Activated T-helper 2 cell treated with anti-CD3 and anti-CD28 coated beads, Interferon-gamma antibody, Interleukin-2, Interleukin-4, amounts not matched to agents 10 μg/mL and 5 μg/mL and 100 μg/mL, durations not matched to agents 14 hours and 24 hours and 36 hours (primary cell): Measurements from ENCODE around the gene MFAP5. TPM values are rescaled to one million over a fixed set of nuclear protein-coding genes. Genes with fewer than 3 reads are reported as not detected.

Experiments used
- DNase-seq: peaks from one replicate; pipeline ENCODE4 v3.0.0; 2021; ENCODE audit warnings: low spot score
- H3K27ac Mint-ChIP-seq: one replicate; pipeline ENCODE4 v1.8.0; 2021; ENCODE audit warnings: mixed read lengths
- H3K27me3 Mint-ChIP-seq: one replicate; pipeline ENCODE4 v1.8.0; 2021; ENCODE audit warnings: low read depth, mixed read lengths
- H3K36me3 Mint-ChIP-seq: one replicate; pipeline ENCODE4 v1.8.0; 2021; ENCODE audit warnings: low read depth, mixed read lengths
- H3K4me1 Mint-ChIP-seq: one replicate; pipeline ENCODE4 v1.8.0; 2021; ENCODE audit warnings: low read depth, mixed read lengths
- H3K4me3 Mint-ChIP-seq: one replicate; pipeline ENCODE4 v1.8.0; 2021; ENCODE audit warnings: low read depth, mild to moderate bottlenecking, moderate library complexity, mixed read lengths
- H3K9me3 Mint-ChIP-seq: one replicate; pipeline ENCODE4 v1.8.0; 2021; ENCODE audit warnings: mixed read lengths
- intact Hi-C: fragments of 100-400 bp; cut with micrococcal nuclease; formaldehyde crosslinking; loops from one replicate; pipeline ENCODE4 v1.15.1; 2023
- total RNA-seq: library from RNA; stranded (reverse); gene quantifications from 2 replicates; pipeline ENCODE4 v1.2.3, GENCODE V29; 2022

MFAP5 gene
- total RNA-seq, 1 donor from 2014 or later, result not detected

DNA sequence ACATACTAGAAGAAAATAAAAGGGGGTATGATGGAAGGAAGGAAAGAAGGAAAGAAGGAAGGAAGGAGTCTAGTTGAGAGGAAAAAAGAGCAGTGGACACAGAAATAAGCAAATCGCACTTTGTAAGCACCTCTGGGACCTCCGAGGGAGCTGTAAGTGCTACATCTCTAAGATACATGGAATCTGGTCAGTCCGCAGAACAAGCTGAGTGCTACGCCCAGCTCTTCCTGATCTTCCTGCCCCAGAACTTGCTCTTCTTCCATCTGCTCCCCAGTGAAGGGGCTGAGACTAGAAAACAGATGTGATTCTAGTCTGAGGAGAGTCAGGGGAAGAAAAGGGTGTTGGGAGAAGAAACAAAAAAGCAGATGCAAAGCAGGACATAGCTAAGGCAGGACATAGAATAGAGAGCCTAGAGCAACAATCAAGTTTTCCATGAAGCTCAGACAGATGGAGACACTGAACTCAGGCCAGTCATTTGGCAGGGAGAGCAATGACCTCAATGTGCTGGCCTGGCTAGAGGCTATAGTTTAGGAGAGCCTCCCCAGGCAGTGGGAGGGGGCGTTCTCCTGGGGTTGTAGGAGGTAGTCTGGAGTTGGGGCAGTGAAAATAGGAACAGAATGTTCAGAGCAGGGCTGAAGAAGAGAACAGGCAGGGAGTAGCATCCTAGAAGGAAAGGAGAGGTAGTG lies 1.7 kb upstream of the MFAP5 start:
- Mint-ChIP-seq H3K27me3 (peaks cover 20% of the 10 kb centered on the region), H3K4me3 (no peak overlapping the region), H3K27ac (no peak overlapping the region), H3K9me3 (no peaks in the 10 kb centered on the region), H3K36me3 (no peaks in the 10 kb centered on the region), H3K4me1 (no peaks in the 10 kb centered on the region)
- no peak for DNase-seq
- intact Hi-C loops, result no loop called here

DNA sequence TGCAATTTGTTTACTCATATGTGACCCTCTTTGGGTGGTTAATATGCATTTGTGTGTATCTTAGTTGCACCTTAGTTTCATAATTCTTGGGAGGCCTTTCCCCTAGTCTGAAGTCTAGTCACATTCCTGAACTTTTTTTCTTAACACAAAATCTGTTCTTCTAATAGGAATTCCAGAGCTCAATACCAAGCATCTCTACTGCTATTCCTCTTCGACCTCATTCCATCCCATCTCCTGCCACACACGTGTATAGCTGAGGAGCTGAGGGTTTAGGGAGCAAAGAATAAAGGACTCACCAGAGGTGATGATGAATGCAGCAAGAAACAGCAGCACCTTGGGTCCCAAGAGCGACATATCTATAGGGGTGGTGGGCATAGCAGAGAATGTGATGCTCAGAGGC lies 875 bp downstream of the MFAP5 start:
- no peaks in the 10 kb centered on the region for H3K4me1 Mint-ChIP-seq
- no peaks in the 10 kb centered on the region for H3K9me3 Mint-ChIP-seq
- no peak overlapping the region for H3K27ac Mint-ChIP-seq
- intact Hi-C loops, result no loop called here
- H3K27me3 Mint-ChIP-seq, result peaks cover 18% of the 10 kb centered on the region
- H3K4me3 Mint-ChIP-seq, result no peak overlapping the region
- no peak for DNase-seq
- H3K36me3 Mint-ChIP-seq, result no peaks in the 10 kb centered on the region

DNA sequence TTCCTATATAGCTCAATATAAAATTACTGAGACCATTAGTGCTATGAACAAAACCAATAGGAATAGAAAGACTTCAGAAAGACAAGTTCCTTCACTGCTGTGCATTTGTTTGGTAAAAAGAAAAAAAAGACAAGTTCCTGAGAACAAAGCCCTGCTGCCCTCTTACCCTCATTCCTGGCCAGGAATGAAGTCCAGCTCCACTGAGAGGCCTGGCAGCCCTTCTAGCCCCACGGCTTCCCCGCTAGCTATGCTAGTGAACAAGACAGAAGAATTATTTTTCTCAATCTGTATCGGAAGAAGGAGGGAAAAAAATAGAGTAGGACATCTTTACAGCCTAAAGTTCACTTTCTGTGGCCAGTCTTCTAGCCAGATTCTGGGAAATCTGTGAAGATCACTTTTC lies 1.6 kb downstream of the MFAP5 start:
- H3K4me1 Mint-ChIP-seq, result no peaks in the 10 kb centered on the region
- H3K27me3 Mint-ChIP-seq, result peaks cover 18% of the 10 kb centered on the region
- H3K4me3 Mint-ChIP-seq, result no peak overlapping the region
- DNase-seq, result no peak
- no peak overlapping the region for H3K27ac Mint-ChIP-seq
- H3K9me3 Mint-ChIP-seq, result no peaks in the 10 kb centered on the region
- intact Hi-C loops, result no loop called here
- H3K36me3 Mint-ChIP-seq, result no peaks in the 10 kb centered on the region

- no peaks in the 10 kb centered on the region for H3K4me1 Mint-ChIP-seq
- no peaks in the 10 kb centered on the region for H3K9me3 Mint-ChIP-seq
- no peaks in the 10 kb centered on the region for H3K36me3 Mint-ChIP-seq
- H3K4me3 Mint-ChIP-seq, result no peak overlapping the region
- H3K27ac Mint-ChIP-seq, result no peak overlapping the region
- intact Hi-C loops, result loop anchor here (10.0 kb wide), 1 partner anchor 114 kb away; the partner anchor contains the start of gene CLEC4E
- peaks cover 16% of the 10 kb centered on the region for H3K27me3 Mint-ChIP-seq
- DNase-seq, result no peak
Measured at GRCh38 chr12:8658346-8658745, 4.3 kb downstream of the MFAP5 start.

DNA sequence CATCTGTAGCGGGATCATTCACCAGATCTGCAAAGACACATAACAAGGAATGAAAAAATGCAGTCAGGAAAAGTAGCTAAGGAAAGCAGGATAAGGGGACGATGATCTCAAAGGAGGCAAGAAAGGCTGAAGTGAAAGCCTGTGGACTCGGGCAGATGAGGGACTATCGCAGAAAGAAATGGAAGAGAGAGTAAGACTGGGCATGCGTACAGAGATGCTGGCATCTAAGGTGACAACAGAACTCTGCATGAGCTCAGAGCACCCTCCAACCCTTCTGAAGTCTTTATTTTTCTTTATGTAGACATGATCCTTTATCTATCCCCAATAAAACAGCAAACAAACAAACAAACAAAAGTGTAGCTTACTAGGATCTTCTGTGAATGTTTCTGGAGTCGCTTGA lies 7.2 kb downstream of the MFAP5 start:
- DNase-seq, result no peak
- H3K36me3 Mint-ChIP-seq, result no peaks in the 10 kb centered on the region
- no peaks in the 10 kb centered on the region for H3K9me3 Mint-ChIP-seq
- H3K27me3 Mint-ChIP-seq, result peaks cover 32% of the 10 kb centered on the region
- H3K27ac Mint-ChIP-seq, result no peak overlapping the region
- no peak overlapping the region for H3K4me3 Mint-ChIP-seq
- intact Hi-C loops, result loop anchor here (10.0 kb wide), 1 partner anchor 111 kb away; the partner anchor contains the start of gene CLEC4E
- H3K4me1 Mint-ChIP-seq, result no peaks in the 10 kb centered on the region

GRCh38 chr12:8648576-8649205 lies 13.9 kb downstream of the MFAP5 start:
- peaks cover 56% of the 10 kb centered on the region for H3K27me3 Mint-ChIP-seq

GRCh38 chr12:8647968-8648367 lies 14.7 kb downstream of the MFAP5 start:
- Mint-ChIP-seq H3K9me3 (no peaks in the 10 kb centered on the region), H3K4me1 (peaks cover 35% of the 10 kb centered on the region), H3K4me3 (no peak overlapping the region), H3K36me3 (no peaks in the 10 kb centered on the region), H3K27ac (no peak overlapping the region), H3K27me3 (peaks cover 54% of the 10 kb centered on the region)
- no peak for DNase-seq
- intact Hi-C loops, result loop anchor here (1.0 to 5.0 kb wide), 5 partner anchors 156 to 594 kb away; no protein-coding TSS in a partner anchor

More at GRCh38 chr12:8648576-8649205, 13.9 kb downstream of the MFAP5 start:
- Mint-ChIP-seq H3K27ac (no peak overlapping the region), H3K9me3 (no peaks in the 10 kb centered on the region), H3K4me3 (no peak overlapping the region), H3K36me3 (no peaks in the 10 kb centered on the region), H3K4me1 (peaks cover 34% of the 10 kb centered on the region)
- intact Hi-C loops, result loop anchor here (1.0 to 5.0 kb wide), 5 partner anchors 156 to 594 kb away; no protein-coding TSS in a partner anchor
- DNase-seq, result peak; percentile 60

GRCh38 chr12:8644345-8645248 lies 18.0 kb downstream of the MFAP5 start:
- Mint-ChIP-seq H3K9me3 (no peaks in the 10 kb centered on the region), H3K27ac (peak overlapping the region; percentile 34), H3K4me1 (peaks cover 35% of the 10 kb centered on the region), H3K36me3 (no peaks in the 10 kb centered on the region), H3K27me3 (peaks cover 41% of the 10 kb centered on the region), H3K4me3 (peak overlapping the region; percentile 31)
- intact Hi-C loops, result loop anchor here (5.0 kb wide), 3 partner anchors 152 to 598 kb away; no protein-coding TSS in a partner anchor
- peak; percentile 46 for DNase-seq

- Mint-ChIP-seq H3K27me3 (peaks cover 45% of the 10 kb centered on the region), H3K27ac (no peak overlapping the region), H3K4me3 (no peak overlapping the region), H3K9me3 (no peaks in the 10 kb centered on the region), H3K4me1 (peaks cover 20% of the 10 kb centered on the region), H3K36me3 (no peaks in the 10 kb centered on the region)
- intact Hi-C loops, result no loop called here
- DNase-seq, result no peak
Measured at GRCh38 chr12:8642775-8643174, 19.9 kb downstream of the MFAP5 start.

DNA sequence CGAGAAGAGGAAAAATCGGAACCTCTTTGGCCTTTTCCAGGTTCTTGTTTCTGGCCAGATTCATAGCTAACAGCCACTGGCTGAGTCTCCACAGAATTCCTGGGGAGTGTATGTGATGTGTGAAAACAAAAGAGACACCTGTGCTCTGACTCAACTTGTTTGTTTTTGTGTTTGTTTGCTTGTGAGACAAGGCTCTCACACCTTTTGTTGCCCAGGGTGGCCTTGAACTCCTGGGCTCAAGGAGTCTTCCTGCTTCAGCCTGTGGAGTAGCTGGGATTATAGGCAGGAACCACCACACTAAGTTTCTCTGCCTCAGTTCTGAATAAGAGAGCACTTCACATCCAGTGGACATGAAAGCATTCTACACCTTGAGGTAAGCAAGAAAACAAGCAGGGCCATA lies 22.7 kb downstream of the MFAP5 start:
- intact Hi-C loops, result no loop called here
- Mint-ChIP-seq H3K36me3 (no peaks in the 10 kb centered on the region), H3K4me1 (peaks cover 14% of the 10 kb centered on the region), H3K27me3 (peaks cover 47% of the 10 kb centered on the region), H3K9me3 (no peaks in the 10 kb centered on the region), H3K27ac (no peak overlapping the region), H3K4me3 (no peak overlapping the region)
- no peak for DNase-seq

DNA sequence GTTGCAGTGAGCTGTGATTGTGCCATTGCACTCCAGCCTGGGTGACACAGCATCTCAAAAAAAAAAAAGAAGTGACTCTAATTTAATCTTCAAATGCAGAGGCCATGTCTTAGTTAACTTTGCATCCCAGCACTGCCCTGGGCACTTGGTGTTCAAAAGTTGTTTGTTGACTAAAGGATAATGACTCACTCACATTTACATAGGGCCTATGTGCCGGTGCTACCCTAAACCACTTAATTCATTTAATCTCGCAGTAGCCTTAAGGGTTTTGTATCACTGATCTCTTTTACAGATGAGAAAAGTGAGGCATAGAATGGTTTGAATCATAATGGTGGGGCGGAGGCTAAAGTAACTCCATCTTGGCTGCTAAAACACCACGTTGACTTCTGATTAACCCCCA lies 23.7 kb downstream of the MFAP5 start:
- no peak overlapping the region for H3K27ac Mint-ChIP-seq
- no peak overlapping the region for H3K4me3 Mint-ChIP-seq
- H3K9me3 Mint-ChIP-seq, result no peaks in the 10 kb centered on the region
- no peaks in the 10 kb centered on the region for H3K36me3 Mint-ChIP-seq
- peaks cover 43% of the 10 kb centered on the region for H3K27me3 Mint-ChIP-seq
- intact Hi-C loops, result no loop called here
- DNase-seq, result no peak
- H3K4me1 Mint-ChIP-seq, result peaks cover 4% of the 10 kb centered on the region

- H3K9me3 Mint-ChIP-seq, result no peaks in the 10 kb centered on the region
- peaks cover 37% of the 10 kb centered on the region for H3K27me3 Mint-ChIP-seq
- H3K27ac Mint-ChIP-seq, result no peak overlapping the region
- intact Hi-C loops, result no loop called here
- DNase-seq, result no peak
- no peaks in the 10 kb centered on the region for H3K4me1 Mint-ChIP-seq
- H3K36me3 Mint-ChIP-seq, result no peaks in the 10 kb centered on the region
- no peak overlapping the region for H3K4me3 Mint-ChIP-seq
Measured at GRCh38 chr12:8637666-8638065, 25.0 kb downstream of the MFAP5 start.
